ENCODE results near the gene HS6ST2.

The HS6ST2 gene

DNA sequence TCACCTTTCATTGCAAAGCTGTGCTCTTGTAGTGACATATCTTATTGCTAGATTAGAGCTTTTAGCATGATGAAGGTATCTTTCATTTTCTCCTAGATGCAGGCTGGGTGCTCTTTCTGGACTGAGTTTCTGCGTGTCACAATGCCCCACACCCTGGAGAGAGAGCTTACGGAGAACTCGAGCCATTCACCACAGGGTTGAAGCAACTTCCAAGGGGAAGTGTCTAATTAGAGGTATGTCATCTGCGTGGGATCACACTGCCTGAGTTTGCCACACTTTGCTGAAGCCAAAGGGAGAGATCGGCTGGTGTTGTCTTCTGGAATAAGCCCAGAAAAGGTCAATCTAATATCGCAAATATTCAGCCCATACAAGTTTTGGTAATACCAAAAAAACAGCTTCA, 290.3 kb downstream of the HS6ST2 start:
- DNase-seq, result no peak

DNA sequence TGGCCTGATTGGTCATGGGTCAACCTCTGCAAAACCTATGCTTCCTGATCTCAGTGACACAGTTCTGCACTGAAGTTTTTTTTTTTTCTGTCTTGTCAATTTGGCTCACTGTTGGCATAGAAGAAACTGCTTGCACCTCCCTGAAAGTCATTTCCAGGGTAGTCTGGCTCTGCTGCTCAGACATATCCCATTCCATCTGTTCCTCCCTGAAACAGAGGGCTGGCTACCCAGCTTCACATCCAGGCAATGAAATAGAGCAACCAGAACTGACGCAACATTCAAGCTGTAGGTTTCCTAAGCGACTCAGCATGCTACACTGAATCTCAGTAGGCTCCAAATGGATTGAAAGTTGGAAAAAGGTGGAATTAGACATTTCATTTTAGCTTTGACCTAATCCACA, 292.8 kb downstream of the HS6ST2 start:
- no peak for DNase-seq

DNA sequence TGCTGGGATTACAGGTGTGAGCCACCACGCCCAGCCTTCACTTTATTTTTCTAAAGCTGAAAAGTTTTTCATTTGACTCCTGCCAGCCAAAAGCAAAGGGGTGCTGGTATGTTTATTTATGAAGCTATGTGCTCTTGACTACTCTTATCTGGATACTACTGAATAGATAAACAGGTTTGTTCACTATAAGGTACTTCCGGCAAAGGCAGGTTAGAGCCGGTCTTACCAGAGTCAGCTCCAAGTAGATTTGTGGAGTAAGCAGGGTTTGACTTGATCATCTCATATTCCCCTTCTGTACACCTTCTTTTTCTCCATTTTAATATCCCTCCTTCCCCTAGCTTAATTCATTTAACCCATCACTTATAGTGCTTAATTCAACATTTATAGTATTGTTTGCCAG, 294.2 kb downstream of the HS6ST2 start:
- no peak for DNase-seq

DNA sequence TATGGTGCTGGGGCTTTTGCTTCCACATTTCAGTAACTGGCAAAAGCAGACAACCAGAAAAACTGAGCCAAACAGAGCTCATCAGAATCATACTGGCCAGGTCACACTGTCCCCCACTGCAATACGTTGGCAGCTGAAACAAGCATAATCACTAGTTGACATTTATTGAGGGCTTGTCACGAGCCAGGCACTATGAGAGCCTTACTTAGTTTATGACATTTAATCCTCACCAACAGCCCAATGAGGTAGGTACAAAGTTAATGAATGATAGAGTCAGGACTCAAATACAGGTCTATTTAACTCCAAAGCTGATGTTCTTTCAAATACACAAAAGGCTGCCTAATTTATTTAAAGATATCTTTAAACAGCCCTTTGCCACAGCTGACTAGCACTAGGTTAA, 295.6 kb downstream of the HS6ST2 start:
- DNase-seq, result no peak

DNA sequence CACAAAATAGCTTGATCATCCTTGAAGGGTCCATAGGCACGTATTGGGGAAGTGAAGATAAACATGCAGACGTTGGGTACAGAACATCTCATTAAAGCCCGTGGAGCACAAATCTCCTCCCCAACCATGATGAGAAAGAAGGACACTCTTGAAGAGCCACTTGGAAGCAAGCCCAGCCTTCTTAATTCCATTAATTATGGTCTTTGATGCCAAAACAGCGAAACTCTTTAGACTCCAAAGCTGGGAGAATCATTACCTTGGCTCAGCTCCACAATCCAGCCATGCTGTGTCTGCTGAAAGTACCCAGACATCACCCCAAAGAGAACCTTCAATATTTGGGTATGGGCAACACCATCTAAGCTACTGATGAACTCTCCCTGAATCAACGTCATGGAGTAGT, 300.6 kb downstream of the HS6ST2 start:
- DNase-seq, result no peak

DNA sequence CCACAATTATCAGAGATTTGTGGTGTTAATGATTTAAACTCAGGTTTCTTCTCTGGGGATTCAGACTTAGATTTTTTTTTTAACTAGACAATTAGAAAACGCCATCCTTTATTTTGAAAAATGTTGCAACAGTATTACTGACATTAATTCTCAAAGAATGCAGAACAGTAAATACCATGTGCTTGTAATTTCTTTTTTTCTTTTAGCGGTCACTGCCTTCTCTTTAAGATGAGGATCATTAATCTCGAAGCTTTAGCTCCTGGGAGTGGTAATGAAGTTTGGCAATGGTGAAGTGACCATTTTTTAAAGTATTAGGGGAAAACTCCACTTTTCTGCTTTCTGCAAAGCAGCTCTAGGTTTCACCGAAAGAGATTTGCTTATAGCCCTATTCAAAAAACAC, 305.6 kb downstream of the HS6ST2 start:
- DNase-seq, result peak; percentile 49

DNA sequence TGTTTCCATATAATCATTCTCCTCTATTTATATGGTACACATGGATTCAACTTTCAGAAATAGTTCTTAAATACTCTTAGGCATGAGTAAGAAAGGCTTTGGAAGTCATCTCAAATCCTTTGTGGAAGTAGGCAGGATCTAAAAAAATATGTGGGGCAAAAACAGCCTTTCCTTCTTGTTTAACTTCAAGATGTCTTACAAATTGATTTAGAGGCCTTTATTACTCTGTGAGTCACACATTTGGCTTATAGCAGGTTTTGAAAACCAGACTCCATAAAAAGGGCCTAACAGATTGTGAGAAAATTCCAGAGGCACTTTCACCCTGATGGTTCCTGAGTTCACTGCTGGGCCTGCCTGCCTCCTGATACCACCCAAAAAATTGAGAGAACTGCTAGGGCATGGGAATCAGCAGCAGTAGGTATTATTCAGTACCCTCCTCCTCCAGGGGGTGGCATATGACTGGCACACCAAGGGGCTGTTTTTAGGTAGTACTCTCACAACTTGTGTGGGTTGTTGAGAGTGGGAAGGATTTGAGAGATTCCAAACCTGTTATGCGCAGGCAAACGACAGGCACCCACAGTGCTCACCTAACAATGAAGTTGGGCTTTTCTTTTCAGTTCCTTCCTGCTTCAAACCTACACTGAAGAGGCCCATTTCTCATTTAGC, 306.9 kb downstream of the HS6ST2 start:
- peak; percentile 87 for DNase-seq

DNA sequence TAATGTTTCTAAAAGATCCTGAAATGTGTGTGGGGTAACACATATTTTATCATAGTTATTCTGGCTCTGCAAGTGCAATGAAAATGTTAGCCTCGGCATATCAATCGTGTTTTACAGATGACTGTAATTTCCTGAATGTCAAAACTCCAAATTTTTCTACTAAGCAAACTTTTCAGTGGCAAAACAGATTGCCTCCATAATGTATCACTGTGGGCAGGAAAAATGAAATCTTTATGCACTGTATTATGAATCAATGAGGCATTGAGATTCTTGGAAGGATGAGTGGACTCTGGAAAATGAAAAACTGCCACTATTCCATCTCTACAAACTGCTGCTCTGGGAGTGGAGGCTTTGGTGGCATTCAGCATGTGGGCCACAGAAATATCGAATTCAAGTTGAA, 309.5 kb downstream of the HS6ST2 start:
- DNase-seq, result peak; percentile 86

DNA sequence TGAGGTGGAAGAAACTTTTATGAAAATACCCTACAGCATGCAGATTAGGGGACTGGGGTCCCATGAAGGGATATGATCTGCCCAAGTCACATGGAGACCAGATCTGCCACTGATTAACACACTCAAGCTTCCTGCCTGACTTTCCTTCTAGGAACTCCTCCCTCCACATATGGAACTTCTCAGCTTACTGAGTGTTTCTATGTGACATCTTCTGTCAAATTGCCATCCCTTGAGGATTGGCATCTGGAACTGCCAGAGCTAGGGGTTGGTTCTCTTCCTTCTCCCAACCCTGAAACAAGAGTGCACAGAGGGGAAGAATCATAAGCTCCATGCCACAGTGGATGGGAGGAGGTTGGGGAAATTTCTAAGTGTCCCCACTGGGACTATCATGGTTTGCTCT, 319.0 kb downstream of the HS6ST2 start:
- DNase-seq, result no peak

DNA sequence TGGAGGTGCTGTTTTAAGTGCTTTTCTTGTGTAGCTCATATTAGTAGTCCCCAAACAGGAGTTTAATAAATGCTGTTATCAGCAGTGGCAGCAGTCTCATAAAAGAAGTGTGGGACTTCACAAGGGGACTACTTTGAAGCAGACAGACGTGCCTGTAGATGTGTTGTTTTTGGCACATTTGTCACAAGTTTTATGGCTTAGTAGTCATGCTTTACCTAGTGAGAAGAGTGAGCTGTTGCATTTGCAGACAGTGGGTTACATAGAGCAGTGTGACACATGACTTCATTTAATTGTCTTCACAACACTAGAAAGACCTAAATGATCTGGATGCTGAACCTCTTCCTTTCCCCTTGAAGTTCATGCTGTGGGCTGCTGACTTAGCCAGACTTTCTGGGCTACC, 320.1 kb downstream of the HS6ST2 start:
- peak; percentile 37 for DNase-seq

DNA sequence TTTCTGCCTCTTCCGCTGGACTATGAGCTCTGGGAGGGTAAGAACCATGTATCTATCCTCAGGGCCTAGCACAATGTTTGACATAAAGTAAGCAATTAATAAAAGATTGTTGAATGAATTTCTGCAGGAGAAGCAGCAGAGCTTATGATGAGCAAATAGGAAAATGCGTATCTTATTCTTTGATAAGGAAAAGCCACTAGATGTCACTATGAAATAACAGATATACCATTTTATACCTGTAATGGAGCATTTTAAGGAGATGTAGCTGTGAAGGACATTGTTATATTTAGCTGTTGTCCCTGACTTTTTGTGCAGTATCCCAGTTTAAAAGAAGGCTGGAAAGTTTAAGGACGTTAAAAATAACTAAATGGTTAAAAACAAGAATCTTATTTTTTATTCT, 322.3 kb downstream of the HS6ST2 start:
- DNase-seq, result no peak

DNA sequence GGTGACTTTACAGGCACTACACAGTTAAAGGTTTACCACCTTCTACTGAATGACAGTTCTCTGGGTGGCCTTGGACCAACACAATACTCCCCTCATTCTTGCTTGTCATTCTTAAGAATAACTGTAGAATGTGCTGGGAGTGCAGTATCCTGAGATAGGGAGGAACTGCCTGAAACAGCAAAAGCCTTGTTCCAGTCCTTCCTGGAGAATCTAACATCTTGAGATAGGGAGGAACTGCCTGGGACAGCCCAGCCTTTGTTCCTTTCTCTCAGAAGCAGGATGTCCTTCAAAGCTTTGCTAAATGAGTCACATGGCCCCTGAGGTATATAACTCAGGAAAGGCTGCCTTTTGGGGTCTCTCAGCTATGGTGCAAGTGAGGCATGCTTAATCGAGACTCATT, 323.9 kb downstream of the HS6ST2 start:
- no peak for DNase-seq

DNA sequence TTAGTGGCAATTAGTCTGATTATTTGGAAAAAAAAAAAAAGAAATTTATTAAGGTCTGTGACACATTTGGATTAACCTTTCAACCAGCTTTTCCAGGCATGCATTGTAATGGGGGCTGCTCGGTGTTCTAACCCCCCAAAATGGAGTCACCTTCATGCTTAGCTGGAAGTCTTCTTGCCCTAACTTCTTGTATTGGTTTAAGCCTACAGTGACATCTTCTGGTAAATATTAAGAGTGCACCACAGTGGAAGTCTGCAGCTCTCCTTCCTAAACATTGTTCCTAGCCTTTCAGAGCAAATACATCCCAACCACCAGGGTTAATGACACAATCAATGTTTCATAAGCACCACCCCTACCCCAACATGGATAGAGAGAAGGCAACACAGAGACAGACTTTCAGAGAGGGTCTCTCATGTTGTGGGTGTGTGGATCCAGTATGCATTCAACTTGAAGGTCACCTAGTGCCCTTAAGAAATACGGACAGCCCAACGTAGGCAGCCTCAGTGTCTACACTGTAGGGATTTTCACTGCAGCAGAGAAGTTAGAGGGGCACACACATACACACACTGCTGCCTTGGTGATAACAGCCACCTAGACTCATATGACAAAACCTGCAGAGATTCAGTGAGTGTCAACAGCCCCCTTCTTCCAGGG, 326.7 kb downstream of the HS6ST2 start:
- DNase-seq, result peak; percentile 26

DNA sequence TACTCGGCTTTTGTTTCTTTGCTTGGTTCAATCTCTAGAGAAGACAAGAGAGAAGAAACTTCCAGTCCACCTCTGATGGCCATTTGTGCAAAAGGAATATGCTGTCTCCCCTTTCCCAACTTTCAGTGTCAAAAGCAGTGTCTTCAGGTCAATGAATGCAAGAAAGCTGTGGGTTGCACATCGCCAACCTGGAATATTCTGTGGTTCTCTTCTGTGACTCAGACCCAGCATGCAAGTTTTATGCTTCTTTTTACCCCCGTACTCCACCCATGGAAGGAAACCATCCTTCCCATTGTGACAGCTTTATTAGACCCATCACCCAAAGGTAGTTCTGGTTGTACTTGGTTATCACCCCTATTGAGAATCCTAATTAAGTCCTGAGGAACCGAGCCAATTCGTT, 334.0 kb downstream of the HS6ST2 start:
- DNase-seq, result no peak

DNA sequence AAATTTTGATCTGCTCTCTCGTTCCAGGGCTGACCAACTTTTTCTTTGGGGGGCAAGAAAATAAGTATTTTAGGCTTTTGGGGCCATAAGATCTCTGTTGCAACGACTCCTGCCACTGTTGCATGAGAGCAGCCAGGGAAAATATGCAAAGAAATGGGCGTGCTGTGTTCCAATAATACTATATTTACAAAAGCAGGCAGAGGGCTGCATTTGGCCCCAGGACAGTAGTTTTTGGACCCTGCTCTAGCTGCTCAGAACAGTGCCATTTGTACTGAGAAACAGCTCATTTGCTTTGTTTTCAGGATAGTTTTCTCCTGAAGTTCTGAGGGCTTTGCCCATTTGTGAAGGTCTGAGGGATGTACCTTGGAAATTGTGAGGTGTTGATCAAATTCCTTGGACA, 334.5 kb downstream of the HS6ST2 start:
- no peak for DNase-seq

DNA sequence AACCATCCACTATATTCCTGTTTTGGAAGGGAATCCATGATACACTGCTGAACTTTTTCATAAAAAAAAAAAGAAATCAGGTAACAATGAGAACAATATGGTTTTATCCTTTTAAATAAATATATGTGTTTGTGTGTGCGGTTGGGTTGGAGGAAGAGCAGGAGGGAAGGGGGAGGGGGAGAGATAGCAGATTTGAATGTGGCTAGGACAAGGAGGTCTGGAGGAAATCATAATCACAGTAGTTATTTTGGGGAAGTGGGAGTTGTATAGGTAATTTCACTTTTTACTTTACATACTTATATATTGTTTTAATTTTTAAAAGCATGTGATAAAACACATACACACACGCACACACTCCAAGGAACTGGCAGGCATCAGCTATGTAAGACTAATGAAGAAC, 335.1 kb downstream of the HS6ST2 start:
- no peak for DNase-seq

DNA sequence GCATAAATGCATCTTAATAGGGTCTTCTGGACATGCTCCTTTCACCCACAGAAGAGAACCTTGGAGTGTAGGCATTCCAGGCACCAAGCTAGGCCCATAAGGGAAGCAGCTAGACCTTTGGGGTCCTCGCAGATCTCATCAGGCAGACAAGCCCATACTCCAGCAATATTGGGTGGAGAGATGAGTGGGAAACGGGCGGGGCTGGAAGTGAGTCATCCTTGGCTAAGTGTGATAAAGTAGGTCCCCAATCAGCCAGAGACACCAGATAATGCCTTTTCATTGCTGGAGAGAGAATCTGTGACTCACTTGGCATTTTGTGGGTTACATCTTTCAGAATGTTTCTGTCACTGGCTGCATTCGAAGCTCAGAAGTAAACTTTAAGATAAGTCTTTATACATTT, 336.3 kb downstream of the HS6ST2 start:
- peak; percentile 75 for DNase-seq

DNA sequence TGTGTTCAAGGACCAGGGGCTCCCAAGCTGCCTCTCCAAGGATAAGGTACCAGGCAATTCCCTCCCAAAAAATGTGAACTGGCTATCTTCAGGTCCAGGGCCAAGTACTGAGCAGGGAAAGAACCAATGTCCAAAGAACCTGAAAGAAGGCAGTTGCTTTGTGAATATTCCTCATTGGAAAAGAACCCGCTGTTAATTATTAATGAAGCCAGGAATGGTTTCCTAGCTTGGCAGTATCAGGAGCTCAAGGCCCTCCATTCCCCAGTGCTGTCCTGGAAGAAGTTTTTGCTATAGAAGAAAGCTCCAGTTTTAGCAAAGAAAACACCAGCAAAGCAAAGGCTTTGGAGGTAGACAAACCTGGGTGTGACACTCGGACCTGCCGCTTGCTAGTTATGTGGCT, 339.6 kb downstream of the HS6ST2 start:
- no peak for DNase-seq

DNA sequence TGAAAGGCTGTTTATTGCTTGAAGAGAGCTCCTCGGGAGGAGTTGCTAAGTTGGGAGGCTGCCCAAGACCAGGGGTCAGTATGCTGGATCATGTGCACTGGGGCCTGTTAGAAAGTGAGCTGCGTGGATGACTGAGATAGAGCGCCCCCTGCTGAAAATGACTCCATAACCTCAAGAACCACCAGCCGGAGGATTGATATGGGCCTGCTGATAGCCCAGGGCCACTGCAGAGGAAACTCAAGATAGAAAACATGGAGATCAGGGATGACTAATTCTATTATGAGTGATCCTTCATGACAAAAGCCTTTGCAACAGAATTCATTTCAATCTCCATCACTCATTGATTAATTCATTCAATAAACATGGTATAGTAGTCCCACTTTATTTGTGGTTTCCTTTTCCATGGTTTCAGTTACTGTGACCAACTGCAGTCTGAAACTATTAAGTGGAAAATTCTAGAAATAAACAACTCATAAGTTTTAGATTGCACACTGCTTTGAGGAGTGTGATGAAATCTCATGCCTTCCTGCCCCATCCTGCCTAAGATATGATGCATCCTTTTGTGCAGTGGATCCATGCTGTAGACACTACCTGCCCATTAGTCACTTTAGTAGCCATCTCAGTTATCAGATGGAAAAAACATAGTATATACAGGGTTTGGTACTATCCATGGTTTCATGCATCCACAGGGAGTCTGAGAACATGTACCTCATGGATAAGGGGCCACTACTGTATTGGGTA, 342.9 kb downstream of the HS6ST2 start:
- peak; percentile 18 for DNase-seq

DNA sequence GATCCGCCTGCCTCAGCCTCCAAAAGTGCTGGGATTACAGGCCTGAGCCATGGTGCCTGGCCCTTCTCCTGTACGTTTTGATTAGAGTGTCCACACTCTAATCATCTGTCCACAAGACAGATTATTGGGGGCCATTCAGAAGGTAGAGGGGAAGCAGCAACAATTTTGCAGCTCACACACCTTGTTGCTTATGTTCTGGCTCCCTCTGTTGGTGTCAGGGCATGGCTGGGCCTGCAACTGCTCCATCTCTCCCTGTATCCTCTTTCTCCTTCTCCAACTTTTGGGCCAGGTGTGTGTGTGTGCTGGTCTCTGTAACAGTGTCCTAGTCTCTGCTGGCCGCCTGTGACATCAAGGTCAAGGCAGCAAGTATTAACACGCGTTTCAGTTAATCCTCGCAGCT, 344.1 kb downstream of the HS6ST2 start:
- no peak for DNase-seq

DNA sequence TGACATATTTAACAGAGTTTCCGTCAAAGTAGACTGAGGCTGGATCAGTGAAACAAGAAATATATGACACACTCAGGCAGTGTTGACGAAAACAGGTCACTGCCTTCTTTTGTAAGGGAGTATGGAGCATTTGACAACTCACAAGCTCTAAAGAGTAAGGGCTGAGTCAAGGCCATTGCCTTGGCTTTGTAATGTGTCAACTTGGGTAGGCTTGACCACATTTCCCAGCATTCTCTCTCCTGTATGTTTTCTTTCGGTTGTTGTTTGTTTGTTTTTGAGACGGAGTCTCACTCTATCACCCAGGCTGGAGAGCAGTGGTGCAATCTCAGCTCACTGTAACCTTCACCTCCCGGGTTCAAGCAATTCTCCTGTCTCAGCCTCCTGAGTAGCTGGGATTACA, 344.6 kb downstream of the HS6ST2 start:
- no peak for DNase-seq

DNA sequence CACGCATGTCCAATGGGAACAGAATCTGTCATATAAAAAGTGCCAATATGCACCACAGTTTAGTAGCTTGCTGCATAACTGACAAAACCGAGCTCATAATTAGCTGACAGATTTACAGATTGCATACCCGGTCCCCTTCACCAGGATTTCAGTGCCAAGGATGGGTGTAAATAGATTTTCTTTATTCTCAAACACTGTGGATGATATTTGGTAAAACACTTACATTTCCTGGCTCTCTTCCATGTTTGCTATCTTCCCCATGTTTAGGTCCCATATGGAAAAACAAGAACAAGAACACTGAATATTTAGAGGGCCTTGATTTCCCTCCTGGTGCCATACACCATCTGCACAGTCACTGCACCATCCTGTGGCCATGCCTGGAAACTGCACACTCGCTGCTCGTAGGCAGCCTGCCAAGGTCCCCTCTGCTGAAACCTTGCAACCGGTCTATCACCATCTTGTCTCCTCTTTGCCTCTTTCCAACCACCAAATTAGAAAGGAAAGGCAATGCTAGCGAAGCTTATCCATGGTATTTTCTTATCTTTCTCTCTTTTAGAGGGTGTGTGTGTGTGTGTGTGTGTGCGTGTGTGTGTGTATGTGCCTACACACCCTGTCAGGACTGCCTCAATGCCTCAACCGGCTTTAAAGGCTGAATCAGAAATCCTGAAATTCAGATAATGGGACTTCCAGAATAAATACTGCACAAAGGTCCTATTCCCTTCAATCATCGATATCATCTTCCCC, 345.4 kb downstream of the HS6ST2 start:
- peak; percentile 27 for DNase-seq

DNA sequence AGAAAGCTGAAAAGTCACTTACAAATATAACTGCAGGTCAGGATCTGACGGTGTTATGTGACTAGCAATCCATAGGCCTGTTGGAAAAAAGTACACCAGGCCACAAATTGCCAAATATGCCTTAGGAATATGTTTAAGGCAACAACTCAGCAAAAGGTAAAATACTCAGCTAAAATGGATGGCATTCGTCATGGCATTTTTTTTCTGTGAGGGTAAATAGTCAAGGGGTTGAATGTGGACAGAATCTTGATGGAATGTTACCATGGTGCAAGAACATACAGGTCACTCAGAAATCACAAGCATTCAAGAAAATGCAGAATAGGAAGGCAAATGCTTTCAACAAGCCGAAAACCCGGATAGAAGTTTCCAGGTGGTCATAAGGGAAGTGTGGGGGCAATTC, 347.9 kb downstream of the HS6ST2 start:
- DNase-seq, result no peak

Data from fibroblast of skin of right biceps (primary cell).